DOHH2 (cell line): Measurements from ENCODE around the gene POLR1H.

Source experiments
- H3F3A ChIP-seq: fragments of 200-600 bp; sonication (generic), shearing (Covaris generic); 2 replicates; pipeline ENCODE4 v1.6.0; 2016; ENCODE audit warnings: antibody characterized with exemption, mild to moderate bottlenecking; ENCODE audit not compliant: control insufficient read depth, insufficient read depth
- H3K27ac ChIP-seq: fragments of 200-600 bp; sonication (generic); 2 replicates; pipeline ENCODE4 v1.5.1; 2014; ENCODE audit warnings: low read depth, mild to moderate bottlenecking, low read length, moderate library complexity
- H3K27me3 ChIP-seq: fragments of 200-600 bp; sonication (generic); 2 replicates; pipeline ENCODE4 v1.6.1; 2014; ENCODE audit warnings: mild to moderate bottlenecking, low read length, mixed read lengths; ENCODE audit not compliant: control insufficient read depth
- H3K36me3 ChIP-seq: fragments of 200-600 bp; sonication (generic); 2 replicates; pipeline ENCODE4 v1.6.1; 2014; ENCODE audit warnings: mild to moderate bottlenecking, low read length, moderate library complexity, mixed read lengths; ENCODE audit not compliant: control insufficient read depth
- H3K4me1 ChIP-seq: fragments of 200-600 bp; sonication (generic); 2 replicates; pipeline ENCODE4 v1.6.1; 2014; ENCODE audit warnings: mild to moderate bottlenecking, low read length, mixed read lengths; ENCODE audit not compliant: control insufficient read depth
- H3K4me2 ChIP-seq: fragments of 200-600 bp; sonication (generic); 2 replicates; pipeline ENCODE4 v1.6.0; 2014; ENCODE audit warnings: mild to moderate bottlenecking, low read length, moderate library complexity
- H3K4me3 ChIP-seq: fragments of 200-600 bp; sonication (generic); 2 replicates; pipeline ENCODE4 v1.5.1; 2014; ENCODE audit warnings: mild to moderate bottlenecking, low read length, mixed read lengths
- H3K79me2 ChIP-seq: fragments of 200-600 bp; sonication (generic); 2 replicates; pipeline ENCODE4 v1.6.1; 2014; ENCODE audit warnings: mild to moderate bottlenecking, low read length, mixed read lengths; ENCODE audit not compliant: control insufficient read depth
- H3K9me2 ChIP-seq: fragments of 200-600 bp; sonication (generic); replicated peaks from 2 replicates; pipeline ENCODE4 v1.6.1; 2014; ENCODE audit warnings: mild to moderate bottlenecking, low read length, mixed read lengths; ENCODE audit not compliant: control insufficient read depth
- H3K9me3 ChIP-seq: fragments of 200-600 bp; sonication (generic); 2 replicates; pipeline ENCODE4 v1.6.1; 2014; ENCODE audit warnings: antibody characterized with exemption, low read length, mixed read lengths; ENCODE audit not compliant: control insufficient read depth, insufficient read depth
- H4K20me1 ChIP-seq: fragments of 200-600 bp; sonication (generic); 2 replicates; pipeline ENCODE4 v1.6.0; 2014; ENCODE audit warnings: low read depth, mild to moderate bottlenecking, antibody characterized with exemption, low read length, moderate library complexity; ENCODE audit not compliant: control insufficient read depth, insufficient read depth
- EZH2phosphoT487 ChIP-seq: fragments of 200-600 bp; sonication (generic); IDR thresholded peaks from 2 replicates; pipeline ENCODE4 v1.6.1; 2017; ENCODE audit warnings: borderline replicate concordance, mild to moderate bottlenecking, antibody characterized with exemption, low read length, moderate library complexity, mixed read lengths
- TF ChIP-seq, protein P1 (sequence below): fragments of 200-600 bp; sonication (generic); IDR thresholded peaks from one replicate; pipeline ENCODE4 v1.5.1; 2014; ENCODE audit warnings: antibody characterized with exemption, mild to moderate bottlenecking, low read depth, low read length; ENCODE audit not compliant: poor library complexity, severe bottlenecking

Gene POLR1H, protein sequence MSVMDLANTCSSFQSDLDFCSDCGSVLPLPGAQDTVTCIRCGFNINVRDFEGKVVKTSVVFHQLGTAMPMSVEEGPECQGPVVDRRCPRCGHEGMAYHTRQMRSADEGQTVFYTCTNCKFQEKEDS

DNA sequence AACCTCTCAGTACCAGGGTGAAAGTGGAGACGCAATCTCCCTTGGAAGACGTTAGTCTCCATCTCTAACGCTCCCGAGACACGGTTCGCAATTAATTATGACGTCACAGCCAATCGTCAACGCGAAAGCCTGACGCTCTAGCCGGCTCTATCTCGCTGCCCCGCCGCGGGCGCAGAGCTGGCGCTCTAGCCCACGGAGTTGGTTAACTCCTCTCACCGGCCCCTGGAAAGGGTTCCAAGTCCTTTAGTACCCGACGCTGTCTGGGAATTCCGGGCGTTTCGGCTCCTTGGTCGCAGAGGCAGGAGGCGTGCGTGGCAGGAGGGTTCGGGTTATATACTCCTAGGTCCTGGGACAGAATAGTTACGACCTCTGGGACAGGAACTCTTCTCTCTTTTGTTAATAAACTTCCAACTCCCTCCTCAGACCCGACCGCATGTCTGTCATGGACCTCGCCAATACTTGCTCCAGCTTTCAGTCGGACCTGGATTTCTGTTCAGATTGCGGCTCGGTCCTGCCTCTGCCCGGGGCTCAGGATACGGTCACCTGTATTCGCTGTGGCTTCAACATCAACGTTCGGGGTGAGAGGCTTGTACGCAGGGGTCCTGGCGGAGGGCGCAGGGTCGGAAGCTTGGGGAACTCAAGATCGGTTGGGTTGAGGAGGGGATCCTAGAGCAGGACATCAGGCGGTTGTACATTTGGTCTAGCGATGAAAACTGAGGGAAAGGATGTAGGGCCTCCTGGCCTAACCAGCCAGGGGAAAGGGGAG lies at the start of gene POLR1H:
TSS of gene POLR1H (plus strand) at position 174 of the 766 bp plus-strand sequence. CDS start at position 434, 260 bp downstream.
- no peaks in the 10 kb centered on the region for H4K20me1 ChIP-seq
- peak within 1 kb of the TSS; percentile 100 for H3K4me3 ChIP-seq
- peaks cover 56% of the 10 kb centered on the region for H3K36me3 ChIP-seq
- H3K9me2 ChIP-seq: no peaks in the 10 kb centered on the region
- peak within 1 kb of the TSS; percentile 49 for H3K27ac ChIP-seq
- peaks cover 44% of the 10 kb centered on the region for H3K79me2 ChIP-seq
- H3K4me1 ChIP-seq: peaks cover 32% of the 10 kb centered on the region
- no peaks in the 10 kb centered on the region for H3K9me3 ChIP-seq
- no peaks in the 10 kb centered on the region for H3K27me3 ChIP-seq
- peaks cover 4% of the 10 kb centered on the region; the same call in 1 of the 2 replicates for H3F3A ChIP-seq
- TF ChIP-seq, protein P1, sequence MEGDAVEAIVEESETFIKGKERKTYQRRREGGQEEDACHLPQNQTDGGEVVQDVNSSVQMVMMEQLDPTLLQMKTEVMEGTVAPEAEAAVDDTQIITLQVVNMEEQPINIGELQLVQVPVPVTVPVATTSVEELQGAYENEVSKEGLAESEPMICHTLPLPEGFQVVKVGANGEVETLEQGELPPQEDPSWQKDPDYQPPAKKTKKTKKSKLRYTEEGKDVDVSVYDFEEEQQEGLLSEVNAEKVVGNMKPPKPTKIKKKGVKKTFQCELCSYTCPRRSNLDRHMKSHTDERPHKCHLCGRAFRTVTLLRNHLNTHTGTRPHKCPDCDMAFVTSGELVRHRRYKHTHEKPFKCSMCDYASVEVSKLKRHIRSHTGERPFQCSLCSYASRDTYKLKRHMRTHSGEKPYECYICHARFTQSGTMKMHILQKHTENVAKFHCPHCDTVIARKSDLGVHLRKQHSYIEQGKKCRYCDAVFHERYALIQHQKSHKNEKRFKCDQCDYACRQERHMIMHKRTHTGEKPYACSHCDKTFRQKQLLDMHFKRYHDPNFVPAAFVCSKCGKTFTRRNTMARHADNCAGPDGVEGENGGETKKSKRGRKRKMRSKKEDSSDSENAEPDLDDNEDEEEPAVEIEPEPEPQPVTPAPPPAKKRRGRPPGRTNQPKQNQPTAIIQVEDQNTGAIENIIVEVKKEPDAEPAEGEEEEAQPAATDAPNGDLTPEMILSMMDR: no peak
- TF ChIP-seq EZH2phosphoT487: no peak
- H3K4me2 ChIP-seq: peak within 1 kb of the TSS; percentile 81

DNA sequence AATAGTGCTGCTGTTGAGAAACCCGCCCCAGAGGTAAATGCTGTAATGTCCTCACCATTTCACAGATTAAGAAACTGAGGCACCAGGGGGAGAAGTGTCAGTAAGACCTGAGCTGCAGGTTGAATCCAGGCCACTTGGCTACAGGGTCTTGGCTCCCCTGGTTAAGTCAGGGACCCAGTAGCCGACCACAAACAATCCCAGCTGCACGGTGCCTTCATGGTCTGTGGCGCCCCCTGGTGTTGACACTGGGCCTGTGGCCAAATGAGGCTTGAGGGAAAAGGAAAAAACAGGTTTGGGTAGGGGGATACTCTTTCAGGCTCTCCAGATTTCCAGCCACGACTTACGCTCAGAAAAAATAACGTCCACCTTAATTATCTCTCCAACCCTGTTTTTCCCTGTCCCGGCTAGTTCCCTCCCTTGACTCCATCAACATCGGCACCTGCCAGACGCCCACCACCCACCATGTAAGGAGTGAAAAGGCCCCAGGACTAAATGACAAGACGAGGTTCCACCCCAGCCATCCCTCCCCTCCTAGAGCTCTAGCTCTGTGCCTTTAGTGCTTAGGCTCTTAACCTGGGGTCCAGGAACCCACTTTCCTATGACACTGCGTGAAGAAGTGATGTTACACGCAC lies 47.7 kb upstream of the POLR1H start:
- Histone ChIP-seq H3K9me2 (no peaks in the 10 kb centered on the region), H3K79me2 (no peaks in the 10 kb centered on the region), H3K27ac (no peak overlapping the region), H3K27me3 (no peaks in the 10 kb centered on the region), H3F3A (no peaks in the 10 kb centered on the region), H3K4me2 (no peak overlapping the region), H3K4me3 (no peak overlapping the region), H3K36me3 (no peaks in the 10 kb centered on the region), H4K20me1 (no peaks in the 10 kb centered on the region), H3K9me3 (no peaks in the 10 kb centered on the region), H3K4me1 (no peaks in the 10 kb centered on the region)
- no peak for TF ChIP-seq EZH2phosphoT487
- TF ChIP-seq, protein P1: peak; percentile 82

DNA sequence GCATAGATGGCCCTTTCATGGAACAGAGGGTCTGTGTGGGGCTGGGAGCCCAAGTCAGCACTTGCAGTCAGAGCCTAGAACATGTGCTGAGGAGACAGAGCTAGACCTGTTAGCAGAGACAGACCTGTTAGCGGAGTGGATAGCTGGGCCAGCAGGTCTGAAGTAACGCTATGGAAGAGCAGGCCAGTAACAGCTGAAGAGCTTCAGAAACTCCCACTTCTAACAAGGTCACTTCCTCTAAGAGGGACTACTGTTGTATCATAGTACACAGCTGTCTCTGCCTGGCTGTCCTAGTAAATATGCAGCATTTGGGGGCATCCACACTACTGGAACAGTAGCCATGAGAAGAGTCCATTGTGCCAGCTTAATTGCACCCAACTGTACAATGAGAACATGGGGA lies 41.2 kb upstream of the POLR1H start:
- H3K4me1 ChIP-seq: no peaks in the 10 kb centered on the region
- H3K27me3 ChIP-seq: no peaks in the 10 kb centered on the region
- H3K9me2 ChIP-seq: no peaks in the 10 kb centered on the region
- no peaks in the 10 kb centered on the region for H4K20me1 ChIP-seq
- H3K9me3 ChIP-seq: no peaks in the 10 kb centered on the region
- H3K4me3 ChIP-seq: no peak overlapping the region
- no peaks in the 10 kb centered on the region for H3F3A ChIP-seq
- no peak overlapping the region for H3K4me2 ChIP-seq
- no peak overlapping the region for H3K27ac ChIP-seq
- H3K79me2 ChIP-seq: no peaks in the 10 kb centered on the region
- no peaks in the 10 kb centered on the region for H3K36me3 ChIP-seq
- TF ChIP-seq, protein P1: no peak
- no peak for TF ChIP-seq EZH2phosphoT487
